ENCODE data around the gene PTPRJ. TPM values are rescaled to one million over a fixed set of nuclear protein-coding genes. Genes with fewer than 3 reads are reported as not detected.

PTPRJ gene
- total RNA-seq, 3 donors from 2014 or later, result 14.6 to 15.7 (median 14.7) TPM

DNA sequence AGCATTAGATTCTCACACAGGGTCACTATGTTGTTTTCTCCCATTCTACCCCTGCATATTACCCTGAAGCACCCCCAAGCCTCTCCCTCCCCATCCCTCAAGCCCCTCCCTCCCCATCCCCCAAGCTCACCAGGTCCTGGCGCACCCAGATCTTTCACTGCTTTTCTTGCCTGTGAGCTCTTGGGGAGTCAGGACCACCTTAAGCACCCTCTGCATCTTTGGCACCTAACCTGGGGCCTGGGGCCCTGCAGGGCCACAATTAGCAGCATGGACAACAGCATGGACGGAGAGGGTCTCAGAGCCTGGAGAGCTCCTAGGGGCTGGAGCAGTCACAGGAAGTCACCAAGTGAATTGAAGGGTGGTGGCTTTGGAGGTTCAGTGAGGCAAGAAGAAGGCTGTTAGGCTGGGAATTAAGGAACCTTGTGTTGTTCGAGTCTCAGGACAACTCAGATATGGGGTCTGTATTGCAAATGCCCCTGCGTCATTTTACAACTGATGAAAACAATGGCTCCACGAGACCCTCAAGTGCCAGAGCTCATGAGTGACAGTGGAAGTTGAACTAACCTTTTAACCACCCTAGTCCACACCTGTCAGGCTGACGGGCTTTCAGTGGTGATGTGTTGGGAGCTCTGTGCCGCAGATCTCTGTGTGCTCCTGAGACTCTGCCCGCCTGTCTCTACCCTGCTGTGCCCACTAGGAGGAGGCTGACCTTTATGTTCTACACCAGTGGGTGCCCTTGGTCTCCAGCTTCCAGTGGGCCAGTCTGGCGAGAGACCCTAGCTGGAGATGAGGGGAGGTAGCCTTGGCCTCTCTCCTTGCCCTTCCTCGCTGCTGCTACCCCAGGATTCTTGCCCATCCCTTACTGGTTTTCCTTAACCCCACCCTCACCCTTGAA, 125.0 kb downstream of the PTPRJ start:
- no peaks in the 10 kb centered on the region for H3K27me3 ChIP-seq
- H3K9me3 ChIP-seq, result no peaks in the 10 kb centered on the region
- peak overlapping the region; percentile 83 to 87 for H3K27ac ChIP-seq
- no peak for DNase-seq (ENCODE audit: low spot score in 2 of 2)
- no peak overlapping the region for H3K4me3 ChIP-seq
- no peaks in the 10 kb centered on the region for H3K4me1 ChIP-seq
- TF ChIP-seq, protein P1, sequence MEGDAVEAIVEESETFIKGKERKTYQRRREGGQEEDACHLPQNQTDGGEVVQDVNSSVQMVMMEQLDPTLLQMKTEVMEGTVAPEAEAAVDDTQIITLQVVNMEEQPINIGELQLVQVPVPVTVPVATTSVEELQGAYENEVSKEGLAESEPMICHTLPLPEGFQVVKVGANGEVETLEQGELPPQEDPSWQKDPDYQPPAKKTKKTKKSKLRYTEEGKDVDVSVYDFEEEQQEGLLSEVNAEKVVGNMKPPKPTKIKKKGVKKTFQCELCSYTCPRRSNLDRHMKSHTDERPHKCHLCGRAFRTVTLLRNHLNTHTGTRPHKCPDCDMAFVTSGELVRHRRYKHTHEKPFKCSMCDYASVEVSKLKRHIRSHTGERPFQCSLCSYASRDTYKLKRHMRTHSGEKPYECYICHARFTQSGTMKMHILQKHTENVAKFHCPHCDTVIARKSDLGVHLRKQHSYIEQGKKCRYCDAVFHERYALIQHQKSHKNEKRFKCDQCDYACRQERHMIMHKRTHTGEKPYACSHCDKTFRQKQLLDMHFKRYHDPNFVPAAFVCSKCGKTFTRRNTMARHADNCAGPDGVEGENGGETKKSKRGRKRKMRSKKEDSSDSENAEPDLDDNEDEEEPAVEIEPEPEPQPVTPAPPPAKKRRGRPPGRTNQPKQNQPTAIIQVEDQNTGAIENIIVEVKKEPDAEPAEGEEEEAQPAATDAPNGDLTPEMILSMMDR (IDR thresholded peaks at IDR 0.05), result no peak
- TF ChIP-seq POLR2AphosphoS5 (IDR thresholded peaks at IDR 0.05) (no peak), POLR2A (IDR thresholded peaks at IDR 0.05) (no peak)
- intact Hi-C loops (cut with DNase I; ENCODE audit: low total_unique reads), result loop anchor here (10.0 kb wide), 1 partner anchor 171 kb away; no protein-coding TSS in a partner anchor
- no peaks in the 10 kb centered on the region for H3K36me3 ChIP-seq

DNA sequence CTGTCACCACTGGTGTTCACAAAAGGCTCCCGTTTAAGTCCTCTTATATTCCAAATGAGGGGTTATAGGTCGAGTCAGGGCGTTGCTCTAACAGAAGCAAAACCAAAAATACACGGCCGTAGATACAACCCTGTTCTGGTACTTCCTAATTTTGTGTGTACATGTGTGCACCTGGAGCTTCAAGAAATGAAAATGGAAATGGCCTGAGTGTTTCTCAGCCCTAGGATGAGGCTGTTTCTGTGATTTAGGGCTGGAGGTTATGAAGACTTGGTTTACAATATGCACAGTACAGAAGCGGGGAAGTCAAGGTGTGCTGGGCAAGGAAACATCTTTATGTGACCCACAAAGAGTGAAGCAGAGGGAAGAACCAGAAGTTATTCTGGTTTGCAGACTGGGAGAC, 125.8 kb downstream of the PTPRJ start:
- H3K4me1 ChIP-seq, result no peaks in the 10 kb centered on the region
- H3K9me3 ChIP-seq, result no peaks in the 10 kb centered on the region
- intact Hi-C loops (cut with DNase I; ENCODE audit: low total_unique reads), result loop anchor here (10.0 kb wide), 1 partner anchor 171 kb away; no protein-coding TSS in a partner anchor
- H3K4me3 ChIP-seq, result no peak overlapping the region
- TF ChIP-seq, protein P1 (IDR thresholded peaks at IDR 0.05), result no peak
- no peak for TF ChIP-seq POLR2A (IDR thresholded peaks at IDR 0.05)
- no peak for TF ChIP-seq POLR2AphosphoS5 (IDR thresholded peaks at IDR 0.05)
- H3K27ac ChIP-seq, result peak overlapping the region in 1 of 2 donors; percentile 87
- DNase-seq (ENCODE audit: low spot score in 2 of 2), result no peak
- H3K27me3 ChIP-seq, result no peaks in the 10 kb centered on the region
- no peaks in the 10 kb centered on the region for H3K36me3 ChIP-seq

DNA sequence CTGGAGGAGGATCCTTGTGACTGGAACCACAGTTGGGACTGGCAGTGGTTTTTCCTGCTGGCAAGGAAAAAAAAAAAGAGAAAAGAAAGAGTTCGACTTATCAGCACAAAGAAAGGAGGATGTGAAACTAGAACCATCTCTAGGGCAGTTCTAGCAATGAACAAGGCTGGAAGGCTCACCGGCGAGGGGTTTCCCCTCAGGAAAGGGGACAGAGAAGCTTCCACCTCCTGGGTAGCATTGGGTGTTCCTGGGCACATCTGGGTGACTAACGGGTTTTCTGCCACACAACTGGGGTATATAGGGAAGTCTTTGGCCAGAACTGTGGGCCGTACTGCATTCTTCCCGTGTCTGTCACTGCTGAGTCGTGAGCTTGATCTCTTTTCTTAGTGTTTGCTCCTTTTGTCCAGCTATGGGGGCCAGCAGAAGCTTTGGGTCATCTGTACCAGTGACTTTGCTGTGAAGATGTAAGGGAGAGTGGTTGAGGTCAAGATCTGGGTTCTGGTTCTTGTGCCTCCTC, 126.9 kb downstream of the PTPRJ start:
- no peak overlapping the region for H3K27ac ChIP-seq
- TF ChIP-seq POLR2A (IDR thresholded peaks at IDR 0.05) (no peak), POLR2AphosphoS5 (IDR thresholded peaks at IDR 0.05) (no peak)
- TF ChIP-seq, protein P1 (IDR thresholded peaks at IDR 0.05), result no peak
- no peaks in the 10 kb centered on the region for H3K9me3 ChIP-seq
- H3K4me3 ChIP-seq, result no peak overlapping the region
- H3K4me1 ChIP-seq, result no peaks in the 10 kb centered on the region
- DNase-seq (ENCODE audit: low spot score in 2 of 2), result no peak
- intact Hi-C loops (cut with DNase I; ENCODE audit: low total_unique reads), result loop anchor here (10.0 kb wide), 1 partner anchor 172 kb away; no protein-coding TSS in a partner anchor
- no peaks in the 10 kb centered on the region for H3K27me3 ChIP-seq
- no peaks in the 10 kb centered on the region for H3K36me3 ChIP-seq

GRCh38 chr11:48108231-48109045, 128.1 kb downstream of the PTPRJ start:
- H3K27me3 ChIP-seq, result no peaks in the 10 kb centered on the region
- no peaks in the 10 kb centered on the region for H3K4me1 ChIP-seq
- H3K4me3 ChIP-seq, result no peak overlapping the region
- no peak overlapping the region for H3K27ac ChIP-seq
- no peak for DNase-seq (ENCODE audit: low spot score in 2 of 2)
- no peaks in the 10 kb centered on the region for H3K9me3 ChIP-seq
- H3K36me3 ChIP-seq, result no peaks in the 10 kb centered on the region
- TF ChIP-seq POLR2A (IDR thresholded peaks at IDR 0.05) (no peak), POLR2AphosphoS5 (IDR thresholded peaks at IDR 0.05) (no peak)
- TF ChIP-seq, protein P1 (IDR thresholded peaks at IDR 0.05), result no peak
- intact Hi-C loops (cut with DNase I; ENCODE audit: low total_unique reads), result loop anchor here (10.0 kb wide), 1 partner anchor 174 kb away; no protein-coding TSS in a partner anchor

Data from breast epithelium (tissue), 4 donors.